H9 (cell line): ENCODE results near the gene VDR. TPM values are rescaled to one million over a fixed set of nuclear protein-coding genes. Genes with fewer than 3 reads are reported as not detected.

Experiments
- DNase-seq: peaks from one replicate; pipeline ENCODE4 v3.0.0-alpha.2; 2017
- H2AFZ ChIP-seq: one replicate; pipeline ENCODE4 v1.6.1; 2013; ENCODE audit warnings: mild to moderate bottlenecking, low read length, control low read depth, moderate library complexity
- H2AK5ac ChIP-seq: 2 replicates; pipeline ENCODE4 v1.6.1; 2013; ENCODE audit warnings: low read length, control low read depth, mixed read lengths; ENCODE audit not compliant: insufficient read length
- H2BK120ac ChIP-seq: one replicate; pipeline ENCODE4 v1.6.1; 2013; ENCODE audit warnings: low read depth, mild to moderate bottlenecking, low read length, control low read depth, inconsistent platforms; ENCODE audit not compliant: poor library complexity, severe bottlenecking
- H2BK12ac ChIP-seq: 2 replicates; pipeline ENCODE4 v1.6.1; 2013; ENCODE audit warnings: low read length, control low read depth, mixed read lengths, low read depth; ENCODE audit not compliant: insufficient read length
- H2BK15ac ChIP-seq: 2 replicates; pipeline ENCODE4 v1.6.1; 2013; ENCODE audit warnings: low read depth, low read length, control low read depth
- H2BK20ac ChIP-seq: one replicate; pipeline ENCODE4 v1.6.1; 2013; ENCODE audit warnings: low read depth, mild to moderate bottlenecking, low read length, control low read depth, inconsistent platforms; ENCODE audit not compliant: poor library complexity, severe bottlenecking
- H2BK5ac ChIP-seq: 2 replicates; pipeline ENCODE4 v1.6.1; 2013; ENCODE audit warnings: low read length, control low read depth, mixed read lengths; ENCODE audit not compliant: insufficient read length
- H3K14ac ChIP-seq: 2 replicates; pipeline ENCODE4 v1.6.1; 2013; ENCODE audit warnings: low read length, control low read depth; ENCODE audit not compliant: insufficient read depth
- H3K18ac ChIP-seq: 2 replicates; pipeline ENCODE4 v1.6.1; 2013; ENCODE audit warnings: low read depth, mild to moderate bottlenecking, mixed read lengths, low read length, control low read depth; ENCODE audit not compliant: insufficient read length
- H3K23ac ChIP-seq: 2 replicates; pipeline ENCODE4 v1.6.1; 2013; ENCODE audit warnings: low read length, control low read depth, mixed read lengths, low read depth; ENCODE audit not compliant: insufficient read length
- H3K23me2 ChIP-seq: 2 replicates; pipeline ENCODE4 v1.6.1; 2013; ENCODE audit warnings: low read depth, mild to moderate bottlenecking, mixed read lengths, low read length, control low read depth; ENCODE audit not compliant: insufficient read length, poor library complexity, severe bottlenecking
- H3K27ac ChIP-seq: 2 replicates; pipeline ENCODE4 v1.5.1; 2013; ENCODE audit warnings: low read length, control low read depth, mixed read lengths, low read depth; ENCODE audit not compliant: insufficient read length
- H3K27me3 ChIP-seq: 2 replicates; pipeline ENCODE4 v1.6.1; 2013; ENCODE audit warnings: low read length, control low read depth, inconsistent platforms; ENCODE audit not compliant: insufficient read depth
- H3K4ac ChIP-seq: 2 replicates; pipeline ENCODE4 v1.6.1; 2013; ENCODE audit warnings: low read depth, mild to moderate bottlenecking, control low read depth, inconsistent platforms, low read length, moderate library complexity
- H3K4me1 ChIP-seq: 2 replicates; pipeline ENCODE4 v1.6.1; 2013; ENCODE audit warnings: low read length, control low read depth, inconsistent platforms; ENCODE audit not compliant: insufficient read depth
- H3K4me2 ChIP-seq: 2 replicates; pipeline ENCODE4 v1.6.1; 2013; ENCODE audit warnings: low read length, control low read depth, mixed read lengths; ENCODE audit not compliant: insufficient read length, insufficient read depth
- H3K56ac ChIP-seq: 2 replicates; pipeline ENCODE4 v1.6.1; 2013; ENCODE audit warnings: low read depth, mild to moderate bottlenecking, mixed read lengths, low read length, control low read depth; ENCODE audit not compliant: insufficient read length
- H3K79me1 ChIP-seq: 2 replicates; pipeline ENCODE4 v1.6.1; 2013; ENCODE audit warnings: low read depth, mild to moderate bottlenecking, moderate library complexity, low read length, control low read depth, inconsistent platforms; ENCODE audit not compliant: insufficient read depth, poor library complexity, severe bottlenecking
- H3K79me2 ChIP-seq: 2 replicates; pipeline ENCODE4 v1.6.1; 2013; ENCODE audit warnings: low read length, control low read depth, inconsistent platforms; ENCODE audit not compliant: insufficient read depth
- H3K9ac ChIP-seq: 2 replicates; pipeline ENCODE4 v1.6.1; 2013; ENCODE audit warnings: low read length, control low read depth, mixed read lengths; ENCODE audit not compliant: insufficient read length; ENCODE audit errors: extremely low read depth
- H3K9me3 ChIP-seq: one replicate; pipeline ENCODE4 v1.6.1; 2013; ENCODE audit warnings: low read depth, low read length, inconsistent platforms; ENCODE audit not compliant: control insufficient read depth
- H3T11ph ChIP-seq: one replicate; pipeline ENCODE4 v1.6.1; 2013; ENCODE audit warnings: mild to moderate bottlenecking, low read length, control low read depth, inconsistent platforms
- H4K20me1 ChIP-seq: one replicate; pipeline ENCODE4 v1.6.1; 2013; ENCODE audit not compliant: control insufficient read depth, insufficient read length, insufficient read depth
- H4K5ac ChIP-seq: 2 replicates; pipeline ENCODE4 v1.6.1; 2013; ENCODE audit warnings: low read depth, mild to moderate bottlenecking, mixed read lengths, low read length, control low read depth; ENCODE audit not compliant: insufficient read length
- H4K8ac ChIP-seq: replicated peaks from 2 replicates; pipeline ENCODE4 v1.6.1; 2013; ENCODE audit warnings: low read length, control low read depth, mixed read lengths, low read depth; ENCODE audit not compliant: insufficient read length
- H4K91ac ChIP-seq: 2 replicates; pipeline ENCODE4 v1.6.1; 2013; ENCODE audit warnings: low read depth, mild to moderate bottlenecking, moderate library complexity, mixed read lengths, low read length, control low read depth; ENCODE audit not compliant: insufficient read length
- H3K27ac Mint-ChIP-seq, 3 experiments: 2 replicates in 2 of 3; 3 replicates in 1 of 3; pipeline ENCODE4 v1.8.0; 2020 to 2021; ENCODE audit warnings: mixed read lengths in 3 of 3, mild to moderate bottlenecking in 1 of 3, moderate library complexity in 1 of 3
- H3K27me3 Mint-ChIP-seq: 2 replicates; pipeline ENCODE4 v1.8.0; 2021; ENCODE audit warnings: low read depth, mild to moderate bottlenecking, moderate library complexity, mixed read lengths
- H3K36me3 Mint-ChIP-seq, 3 experiments: 2 replicates in 2 of 3; 3 replicates in 1 of 3; pipeline ENCODE4 v1.8.0; 2020 to 2021; ENCODE audit warnings: low read depth in 3 of 3, mixed read lengths in 3 of 3; ENCODE audit not compliant: insufficient read depth in 1 of 3
- H3K4me1 Mint-ChIP-seq, 2 experiments: 2 replicates each; pipeline ENCODE4 v1.8.0; 2020; ENCODE audit warnings: mixed read lengths in 2 of 2
- H3K4me3 Mint-ChIP-seq, 2 experiments: 2 replicates in 1 of 2; 3 replicates in 1 of 2; pipeline ENCODE4 v1.8.0; 2020 to 2021; ENCODE audit warnings: mild to moderate bottlenecking in 2 of 2, mixed read lengths in 2 of 2, moderate library complexity in 1 of 2
- H3K9me3 Mint-ChIP-seq, 2 experiments: 2 replicates in 1 of 2; 3 replicates in 1 of 2; pipeline ENCODE4 v1.8.0; 2020; ENCODE audit warnings: mild to moderate bottlenecking in 2 of 2, mixed read lengths in 2 of 2, moderate library complexity in 1 of 2
- CTCF ChIP-seq: fragments of 200-600 bp; sonication (generic); conservative IDR thresholded peaks from 3 replicates; pipeline ENCODE4 v1.8.0; 2021; ENCODE audit warnings: antibody characterized with exemption, mild to moderate bottlenecking
- WGBS: extraction: QIAGEN DNeasy Blood & Tissue Kit; methylation state at CpG from one replicate; pipeline ENCODE4 v1.1.7; 2013; ENCODE audit warnings: missing lambda C conversion rate, low lambda C conversion rate, mixed read lengths; ENCODE audit not compliant: insufficient read length; ENCODE audit errors: extremely low coverage; 5-methylcytosine and 5-hydroxymethylcytosine counted together
- total RNA-seq: library from RNA; stranded (reverse); gene quantifications from 2 replicates; pipeline ENCODE4 v1.2.1, GENCODE V29; 2021

VDR gene
- total RNA-seq, 1 experiment from 2014 or later, result 0.61 TPM

- Mint-ChIP-seq H3K27me3 (peaks cover 73% of the 10 kb centered on the region), H3K27ac (no peak overlapping the region), H3K36me3 (no peaks in the 10 kb centered on the region), H3K4me3 (no peak overlapping the region), H3K4me1 (peaks cover 5 to 11% of the 10 kb centered on the region in 2 experiments; a peak in 3 of 4 replicates), H3K9me3 (peaks cover 0 to 4% of the 10 kb centered on the region in 2 experiments; a peak in 2 of 5 replicates)
- Histone ChIP-seq H4K5ac (no peak overlapping the region), H3K18ac (no peak overlapping the region), H2BK5ac (no peak overlapping the region), H2AK5ac (no peak overlapping the region), H2BK12ac (no peak overlapping the region), H4K91ac (no peak overlapping the region), H3K4me1 (no peaks in the 10 kb centered on the region), H4K20me1 (no peaks in the 10 kb centered on the region), H2BK20ac (no peak overlapping the region), H2BK15ac (no peak overlapping the region), H3K23me2 (peaks cover 1% of the 10 kb centered on the region), H3K4me2 (no peak overlapping the region), H4K8ac (no peak overlapping the region), H3K23ac (no peak overlapping the region), H3K79me2 (no peaks in the 10 kb centered on the region), H3K4ac (no peak overlapping the region), H3K79me1 (no peaks in the 10 kb centered on the region), H3K9ac (no peak overlapping the region), H3K9me3 (no peaks in the 10 kb centered on the region), H3K27ac (no peak overlapping the region), H3K14ac (no peak overlapping the region), H3K56ac (no peak overlapping the region), H3K27me3 (peaks cover 13% of the 10 kb centered on the region; the same call in 1 of the 2 replicates), H2BK120ac (no peak overlapping the region), H3T11ph (no peak overlapping the region), H2AFZ (no peak overlapping the region)
- DNase-seq, result no peak
- WGBS, result no CpG with 5 or more reads among the region's 3 CpGs
- TF ChIP-seq CTCF, result no peak
Measured at GRCh38 chr12:47910486-47910885, 5.7 kb upstream of the VDR start.
